GM10266 (cell line): ENCODE measurements around the gene SHROOM1.
"Not testable (repeated sequence)": the region's sequence is repeated elsewhere in the genome, so short reads cannot be mapped to it uniquely, and the experiment has no call there.

Source experiments
- DNase-seq: peaks from one replicate; pipeline ENCODE4 v3.0.0; 2012; ENCODE audit errors: extremely low spot score
- TF ChIP-seq, protein P1 (sequence below): IDR thresholded peaks from 2 replicates; pipeline ENCODE4 v1.5.1; 2012; ENCODE audit warnings: mild to moderate bottlenecking, low read depth; ENCODE audit not compliant: control insufficient read depth, insufficient read depth; ENCODE audit errors: missing control alignments

The SHROOM1 gene

DNA sequence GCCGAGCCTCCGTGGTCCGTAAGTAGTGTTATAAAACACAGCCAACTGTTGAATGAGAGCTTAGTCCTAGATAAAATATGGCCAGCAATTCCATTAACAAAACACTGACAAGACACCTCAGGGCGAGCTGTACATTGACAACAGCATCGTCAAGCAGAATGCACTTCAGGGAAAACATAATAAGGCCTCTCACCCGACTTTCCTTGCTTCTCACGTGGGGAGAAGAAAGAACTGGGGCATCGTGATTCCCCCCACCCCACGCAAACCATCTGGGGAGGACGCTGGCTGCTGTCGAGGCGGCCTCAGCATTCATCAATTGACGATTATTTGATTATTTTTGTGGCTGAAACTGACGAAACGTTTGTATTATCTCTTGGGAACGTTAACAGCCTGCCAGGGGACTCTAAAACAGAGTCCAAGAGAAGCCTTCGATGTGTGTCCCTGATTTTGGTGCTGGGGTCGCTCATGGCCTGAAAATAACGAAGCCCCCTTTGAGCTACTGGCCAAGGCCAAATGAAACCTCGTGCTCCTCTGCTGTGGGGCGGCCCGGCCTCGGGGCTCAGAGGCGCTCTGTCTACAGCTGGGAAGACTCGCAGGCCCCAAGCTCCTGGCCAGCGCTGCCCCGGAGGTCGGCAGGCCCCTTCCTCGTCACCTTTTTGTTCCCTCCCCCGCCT, 35.4 kb upstream of the SHROOM1 start:
- TF ChIP-seq, protein P1, sequence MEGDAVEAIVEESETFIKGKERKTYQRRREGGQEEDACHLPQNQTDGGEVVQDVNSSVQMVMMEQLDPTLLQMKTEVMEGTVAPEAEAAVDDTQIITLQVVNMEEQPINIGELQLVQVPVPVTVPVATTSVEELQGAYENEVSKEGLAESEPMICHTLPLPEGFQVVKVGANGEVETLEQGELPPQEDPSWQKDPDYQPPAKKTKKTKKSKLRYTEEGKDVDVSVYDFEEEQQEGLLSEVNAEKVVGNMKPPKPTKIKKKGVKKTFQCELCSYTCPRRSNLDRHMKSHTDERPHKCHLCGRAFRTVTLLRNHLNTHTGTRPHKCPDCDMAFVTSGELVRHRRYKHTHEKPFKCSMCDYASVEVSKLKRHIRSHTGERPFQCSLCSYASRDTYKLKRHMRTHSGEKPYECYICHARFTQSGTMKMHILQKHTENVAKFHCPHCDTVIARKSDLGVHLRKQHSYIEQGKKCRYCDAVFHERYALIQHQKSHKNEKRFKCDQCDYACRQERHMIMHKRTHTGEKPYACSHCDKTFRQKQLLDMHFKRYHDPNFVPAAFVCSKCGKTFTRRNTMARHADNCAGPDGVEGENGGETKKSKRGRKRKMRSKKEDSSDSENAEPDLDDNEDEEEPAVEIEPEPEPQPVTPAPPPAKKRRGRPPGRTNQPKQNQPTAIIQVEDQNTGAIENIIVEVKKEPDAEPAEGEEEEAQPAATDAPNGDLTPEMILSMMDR, result no peak
- DNase-seq, result no peak

DNA sequence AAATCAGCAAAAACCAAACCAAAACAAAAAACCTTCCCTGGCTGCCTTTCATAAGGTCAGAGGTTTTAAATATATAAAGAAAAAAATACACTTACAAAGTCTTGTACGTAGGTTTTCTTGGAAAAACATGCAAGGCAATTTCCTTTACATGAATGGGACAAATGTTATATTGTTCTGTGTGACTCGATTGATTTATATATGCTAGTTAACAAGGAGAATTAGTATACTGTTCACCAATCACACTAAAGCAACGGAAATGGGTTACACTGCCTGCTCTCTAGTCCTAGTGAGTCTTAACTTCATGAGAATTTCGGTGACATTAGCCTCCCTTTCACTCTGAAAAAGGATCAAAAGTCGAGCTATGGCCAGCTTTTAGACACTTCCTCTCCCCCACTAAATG, 30.3 kb upstream of the SHROOM1 start:
- DNase-seq, result no peak
- TF ChIP-seq, protein P1, result no peak

DNA sequence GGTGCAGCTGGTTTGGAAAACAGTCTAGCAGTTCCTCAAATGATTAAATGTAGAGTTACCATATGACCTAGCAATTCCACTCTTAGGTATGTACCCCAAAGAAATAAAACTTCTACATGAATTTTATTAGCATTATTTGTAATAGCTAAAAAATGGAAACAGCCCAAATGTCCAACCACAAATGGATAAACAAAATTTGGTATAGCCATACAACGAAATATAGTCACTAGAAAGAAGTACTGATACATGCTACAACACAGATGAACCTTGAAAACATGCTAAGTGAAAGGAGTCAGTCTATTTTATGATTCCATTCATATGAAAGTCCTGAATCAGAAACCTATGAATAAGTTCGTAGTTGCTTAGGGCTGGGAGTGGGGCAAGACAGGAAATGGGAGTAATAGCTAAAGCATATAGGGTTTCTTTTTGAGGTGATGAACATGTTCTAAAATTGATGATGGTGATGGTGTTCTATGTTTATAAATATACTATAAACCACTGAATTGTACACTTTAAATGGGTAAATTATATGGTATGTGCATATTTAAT, 29.5 kb upstream of the SHROOM1 start:
- no peak for DNase-seq
- TF ChIP-seq, protein P1, result no peak

DNA sequence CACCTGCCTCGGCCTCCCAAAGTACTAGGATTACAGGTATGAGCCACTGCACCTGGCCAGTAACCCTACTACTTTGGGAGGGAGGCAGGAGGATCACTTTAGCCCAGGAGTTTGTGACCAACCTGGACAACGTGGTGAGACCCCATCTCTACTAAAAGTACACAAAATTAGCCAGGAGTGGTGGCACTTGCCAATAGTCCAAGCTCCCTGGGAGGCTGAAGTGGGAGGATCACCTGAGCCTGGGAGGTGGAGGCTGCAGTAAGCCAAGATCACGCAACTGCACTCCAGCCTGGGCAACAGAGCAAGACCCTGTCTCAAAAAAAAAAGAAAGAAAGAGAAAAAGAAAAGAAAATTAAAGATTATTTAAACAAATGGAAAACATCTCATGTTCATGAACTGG, 25.6 kb upstream of the SHROOM1 start:
- TF ChIP-seq, protein P1, result no peak
- no peak for DNase-seq

DNA sequence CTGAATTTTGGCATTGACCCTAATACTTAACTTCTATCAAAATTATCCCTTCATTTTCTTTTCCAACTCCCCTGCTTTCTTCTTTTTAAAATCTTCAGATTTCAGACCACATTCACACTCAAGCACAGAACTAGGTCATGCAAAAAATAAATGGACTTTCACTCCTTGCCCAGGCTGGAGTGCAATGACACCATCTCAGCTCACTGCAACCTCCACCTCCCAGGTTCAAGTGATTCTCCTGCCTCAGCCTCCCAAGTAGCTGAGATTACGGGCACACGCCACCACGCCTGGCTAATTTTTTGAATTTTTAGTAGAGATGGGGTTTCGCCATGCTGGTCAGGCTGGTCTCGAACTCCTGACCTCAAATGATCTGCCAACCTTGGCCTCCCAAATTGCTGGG, 24.5 kb upstream of the SHROOM1 start:
- DNase-seq, result not testable (repeated sequence)

DNA sequence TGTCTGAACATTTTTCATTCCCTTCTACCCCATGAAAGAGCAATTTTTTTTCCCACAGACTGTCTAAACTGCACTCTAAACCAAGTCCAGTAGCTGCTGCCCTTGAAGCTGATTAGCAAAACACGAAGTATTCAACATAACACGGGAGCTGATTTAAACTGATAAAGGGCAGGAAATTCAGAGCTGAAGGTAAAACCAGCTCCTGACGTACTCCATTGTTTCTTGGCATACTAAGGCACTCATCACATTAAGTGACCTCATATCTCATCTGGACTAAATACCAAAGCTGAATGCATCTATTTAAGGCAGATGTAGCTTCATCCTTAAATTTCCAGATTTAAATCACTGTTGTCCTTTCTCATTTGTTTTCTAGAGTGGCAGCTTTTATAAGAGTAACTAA, 23.9 kb upstream of the SHROOM1 start:
- no peak for DNase-seq
- TF ChIP-seq, protein P1, result no peak

DNA sequence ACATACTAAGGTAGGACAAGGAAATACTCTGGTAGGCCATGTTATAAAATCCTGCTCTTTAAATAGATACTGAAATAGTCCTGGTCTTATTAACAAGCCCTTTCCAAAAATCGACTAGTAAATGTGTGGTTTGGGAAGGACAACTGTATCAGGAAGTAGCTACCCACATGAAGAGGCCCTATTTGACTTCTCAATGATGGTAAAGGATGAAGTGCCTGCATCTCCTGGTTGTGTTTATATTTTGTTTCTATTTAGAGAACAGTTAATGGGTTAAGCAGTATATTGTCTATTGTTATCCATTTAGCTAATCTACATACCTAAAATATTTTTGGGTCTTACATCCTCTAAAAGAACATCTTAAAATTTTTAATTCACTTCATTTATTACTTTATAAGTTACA, 23.3 kb upstream of the SHROOM1 start:
- no peak for DNase-seq
- TF ChIP-seq, protein P1, result no peak
